Duodenal mucosa (tissue), 2 donors: ENCODE data around the gene MYO7B.

Experiments used
- H3K27ac ChIP-seq: one replicate; pipeline ENCODE4 v1.7.0; 2013; ENCODE audit warnings: low read depth, low read length
- H3K27me3 ChIP-seq, 2 donors: one replicate each; pipeline ENCODE4 v1.7.0; 2013; ENCODE audit warnings: low read length in 2 of 2, control low read depth in 1 of 2; ENCODE audit not compliant: insufficient read depth in 2 of 2, control insufficient read depth in 1 of 2
- H3K36me3 ChIP-seq, 2 donors: one replicate each; pipeline ENCODE4 v1.7.0; 2013; ENCODE audit warnings: low read length in 2 of 2, control low read depth in 1 of 2; ENCODE audit not compliant: insufficient read depth in 2 of 2, control insufficient read depth in 1 of 2
- H3K4me1 ChIP-seq, 2 donors: one replicate each; pipeline ENCODE4 v1.7.0; 2013; ENCODE audit warnings: low read length in 2 of 2, control low read depth in 1 of 2; ENCODE audit not compliant: insufficient read depth in 2 of 2, control insufficient read depth in 1 of 2
- H3K4me3 ChIP-seq, 2 donors: one replicate each; pipeline ENCODE4 v1.7.0; 2013; ENCODE audit warnings: low read length in 2 of 2, low read depth in 1 of 2
- H3K9ac ChIP-seq, 2 donors: one replicate each; pipeline ENCODE4 v1.7.0; 2013; ENCODE audit warnings: low read length in 2 of 2, low read depth in 1 of 2
- H3K9me3 ChIP-seq, 2 donors: one replicate each; pipeline ENCODE4 v1.7.0; 2013; ENCODE audit warnings: low read length in 2 of 2, control low read depth in 1 of 2; ENCODE audit not compliant: control insufficient read depth in 1 of 2

The MYO7B gene

DNA sequence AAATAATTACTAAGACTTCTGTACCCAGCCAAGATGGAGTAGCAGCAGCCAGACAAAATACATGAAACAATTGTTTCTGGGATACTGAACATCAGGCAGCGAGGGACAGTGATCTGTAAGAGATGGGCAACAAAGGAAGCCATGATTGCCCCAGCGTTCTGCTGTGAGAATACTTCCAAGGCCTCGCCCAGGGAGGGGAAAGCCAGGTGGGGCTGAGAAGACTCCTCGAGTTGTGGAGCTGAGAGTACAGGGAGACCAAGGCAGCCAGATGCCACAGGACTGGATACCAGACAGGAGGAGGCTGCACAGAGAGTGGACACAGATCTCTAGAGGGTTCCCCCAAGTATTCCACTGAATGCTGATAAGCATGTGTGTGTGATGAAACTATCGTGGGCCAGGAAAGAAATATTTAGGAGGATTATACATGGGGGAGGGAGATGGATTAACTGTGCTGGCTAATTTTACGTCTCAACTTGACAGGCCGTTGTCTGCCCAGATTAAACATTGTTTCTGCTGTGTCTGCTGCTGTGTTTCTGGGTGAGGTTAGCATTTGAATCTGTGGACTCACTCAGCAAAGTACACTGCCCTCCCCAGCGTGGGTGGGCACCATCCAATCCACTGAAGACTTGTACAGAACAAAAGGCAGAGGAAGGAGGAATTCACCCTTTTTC is 150.1 kb downstream of the MYO7B start:
- Histone ChIP-seq H3K36me3 (no peaks in the 10 kb centered on the region), H3K27me3 (peaks cover 0 to 6% of the 10 kb centered on the region in 2 donors), H3K27ac (no peak overlapping the region), H3K9me3 (peaks cover 4 to 11% of the 10 kb centered on the region in 2 donors), H3K4me1 (peaks cover 0 to 3% of the 10 kb centered on the region in 2 donors), H3K9ac (no peak overlapping the region), H3K4me3 (no peak overlapping the region)
